ENCODE data around the gene ZDHHC14.

GRCh38 chr6:157539421-157539822 is 158.4 kb downstream of the ZDHHC14 start:
- TF ChIP-seq CTCF (IDR thresholded peaks at IDR 0.05) (no peak), POLR2A (IDR thresholded peaks at IDR 0.05) (no peak), POLR2AphosphoS5 (IDR thresholded peaks at IDR 0.05) (no peak)
